Osteoblast (primary cell): ENCODE data around the gene HCFC2. TPM values are rescaled to one million over a fixed set of nuclear protein-coding genes. Genes with fewer than 3 reads are reported as not detected.

Source experiments
- DNase-seq: peaks from one replicate; pipeline ENCODE4 v3.0.0; 2011; ENCODE audit warnings: low spot score, mixed read lengths; ENCODE audit not compliant: insufficient read length; ENCODE audit errors: missing footprints
- H2AFZ ChIP-seq: 2 replicates; pipeline ENCODE4 v1.6.0; 2011; ENCODE audit warnings: mild to moderate bottlenecking, low read length
- H3K27ac ChIP-seq: 2 replicates; pipeline ENCODE4 v1.5.1; 2011; ENCODE audit warnings: mild to moderate bottlenecking, low read depth, low read length, moderate library complexity
- H3K27me3 ChIP-seq: 2 replicates; pipeline ENCODE4 v1.6.0; 2012; ENCODE audit warnings: mild to moderate bottlenecking, control low read depth, inconsistent platforms, low read length, moderate library complexity; ENCODE audit not compliant: insufficient read depth
- H3K36me3 ChIP-seq: 2 replicates; pipeline ENCODE4 v1.5.1; 2011; ENCODE audit warnings: mild to moderate bottlenecking, low read length, control low read depth, moderate library complexity; ENCODE audit not compliant: insufficient read depth
- H3K4me1 ChIP-seq: 2 replicates; pipeline ENCODE4 v1.5.1; 2011; ENCODE audit warnings: mild to moderate bottlenecking, low read length, control low read depth, moderate library complexity; ENCODE audit not compliant: insufficient read depth
- H3K4me2 ChIP-seq: 2 replicates; pipeline ENCODE4 v1.6.0; 2011; ENCODE audit warnings: mild to moderate bottlenecking, low read length; ENCODE audit not compliant: insufficient read depth
- H3K4me3 ChIP-seq: fragments of 200-600 bp; sonication (generic); 3 replicates; pipeline ENCODE4 v1.5.1; 2012; ENCODE audit warnings: mild to moderate bottlenecking, low read length, inconsistent platforms; ENCODE audit not compliant: insufficient read depth
- H3K79me2 ChIP-seq: 2 replicates; pipeline ENCODE4 v1.6.0; 2012; ENCODE audit warnings: mild to moderate bottlenecking, low read length, control low read depth, inconsistent platforms; ENCODE audit not compliant: insufficient read depth
- H3K9me3 ChIP-seq: 2 replicates; pipeline ENCODE4 v1.5.1; 2011; ENCODE audit warnings: low read depth, low read length, control low read depth
- H4K20me1 ChIP-seq: 2 replicates; pipeline ENCODE4 v1.6.0; 2012; ENCODE audit warnings: mild to moderate bottlenecking, low read length, control low read depth; ENCODE audit not compliant: insufficient read depth
- total RNA-seq: library from RNA; depleted of rRNA; stranded (reverse); fragments of >200 nt; gene quantifications from 2 replicates; pipeline ENCODE4 v1.2.3, GENCODE V29; 2012
- TF ChIP-seq, protein P1 (sequence below): IDR thresholded peaks from 2 replicates; pipeline ENCODE4 v1.5.1; 2011; ENCODE audit warnings: mild to moderate bottlenecking, low read depth, low read length, moderate library complexity; ENCODE audit errors: extremely low read depth

HCFC2 gene
- total RNA-seq, 1 donor = 25.7 TPM

GRCh38 chr12:104130760-104131159 lies 66.4 kb downstream of the HCFC2 start:
- Histone ChIP-seq H4K20me1 (no peaks in the 10 kb centered on the region), H3K79me2 (peaks cover 60% of the 10 kb centered on the region), H2AFZ (no peak overlapping the region), H3K27ac (no peak overlapping the region), H3K4me2 (no peak overlapping the region), H3K27me3 (no peaks in the 10 kb centered on the region), H3K9me3 (no peaks in the 10 kb centered on the region), H3K4me3 (no peak overlapping the region), H3K4me1 (peaks cover 23% of the 10 kb centered on the region), H3K36me3 (peaks cover 75% of the 10 kb centered on the region)
- no peak for DNase-seq
- TF ChIP-seq, protein P1, sequence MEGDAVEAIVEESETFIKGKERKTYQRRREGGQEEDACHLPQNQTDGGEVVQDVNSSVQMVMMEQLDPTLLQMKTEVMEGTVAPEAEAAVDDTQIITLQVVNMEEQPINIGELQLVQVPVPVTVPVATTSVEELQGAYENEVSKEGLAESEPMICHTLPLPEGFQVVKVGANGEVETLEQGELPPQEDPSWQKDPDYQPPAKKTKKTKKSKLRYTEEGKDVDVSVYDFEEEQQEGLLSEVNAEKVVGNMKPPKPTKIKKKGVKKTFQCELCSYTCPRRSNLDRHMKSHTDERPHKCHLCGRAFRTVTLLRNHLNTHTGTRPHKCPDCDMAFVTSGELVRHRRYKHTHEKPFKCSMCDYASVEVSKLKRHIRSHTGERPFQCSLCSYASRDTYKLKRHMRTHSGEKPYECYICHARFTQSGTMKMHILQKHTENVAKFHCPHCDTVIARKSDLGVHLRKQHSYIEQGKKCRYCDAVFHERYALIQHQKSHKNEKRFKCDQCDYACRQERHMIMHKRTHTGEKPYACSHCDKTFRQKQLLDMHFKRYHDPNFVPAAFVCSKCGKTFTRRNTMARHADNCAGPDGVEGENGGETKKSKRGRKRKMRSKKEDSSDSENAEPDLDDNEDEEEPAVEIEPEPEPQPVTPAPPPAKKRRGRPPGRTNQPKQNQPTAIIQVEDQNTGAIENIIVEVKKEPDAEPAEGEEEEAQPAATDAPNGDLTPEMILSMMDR = no peak

GRCh38 chr12:104131609-104132008 lies 67.3 kb downstream of the HCFC2 start:
- H2AFZ ChIP-seq = no peak overlapping the region
- H3K4me2 ChIP-seq = no peak overlapping the region
- H4K20me1 ChIP-seq = no peaks in the 10 kb centered on the region
- TF ChIP-seq, protein P1 = no peak
- no peaks in the 10 kb centered on the region for H3K27me3 ChIP-seq
- peaks cover 67% of the 10 kb centered on the region for H3K36me3 ChIP-seq
- H3K4me3 ChIP-seq = no peak overlapping the region
- no peak overlapping the region for H3K27ac ChIP-seq
- peaks cover 32% of the 10 kb centered on the region for H3K4me1 ChIP-seq
- DNase-seq = no peak
- H3K9me3 ChIP-seq = no peaks in the 10 kb centered on the region
- H3K79me2 ChIP-seq = peaks cover 68% of the 10 kb centered on the region

DNA sequence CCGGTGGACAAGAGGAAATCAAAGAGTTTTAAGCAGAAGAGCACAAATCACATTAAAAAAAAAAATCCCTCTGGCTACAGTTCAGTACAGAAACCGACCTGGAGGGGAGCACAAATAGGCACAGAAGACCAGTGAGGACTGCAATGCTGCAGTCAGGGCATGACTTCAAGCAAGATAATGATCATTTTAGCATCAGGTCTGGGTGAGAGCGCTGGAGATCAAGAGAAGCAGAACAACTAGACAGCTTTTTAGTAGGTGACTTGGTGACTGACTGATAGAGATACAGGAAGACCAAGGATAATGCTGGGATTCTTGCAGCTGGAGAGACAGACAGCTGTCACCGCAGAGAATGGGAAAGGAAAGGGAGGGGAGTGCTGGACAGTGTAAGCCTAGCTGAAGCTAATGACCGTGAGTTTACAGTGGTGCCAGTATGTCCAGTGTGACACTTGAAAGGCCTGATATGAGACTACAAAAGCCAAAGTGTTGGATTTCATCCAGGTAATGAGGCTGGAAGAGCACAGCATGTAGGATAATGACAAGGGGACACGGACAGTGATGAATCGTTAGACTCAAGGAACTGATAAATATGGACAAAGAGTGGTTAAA lies 68.1 kb downstream of the HCFC2 start:
- H3K4me3 ChIP-seq = no peak overlapping the region
- H3K79me2 ChIP-seq = peaks cover 76% of the 10 kb centered on the region
- H3K36me3 ChIP-seq = peaks cover 59% of the 10 kb centered on the region
- peaks cover 2% of the 10 kb centered on the region for H4K20me1 ChIP-seq
- H3K9me3 ChIP-seq = no peaks in the 10 kb centered on the region
- H3K27me3 ChIP-seq = no peaks in the 10 kb centered on the region
- TF ChIP-seq, protein P1 = no peak
- H3K27ac ChIP-seq = no peak overlapping the region
- H3K4me2 ChIP-seq = no peak overlapping the region
- DNase-seq = no peak
- H2AFZ ChIP-seq = no peak overlapping the region
- peaks cover 34% of the 10 kb centered on the region for H3K4me1 ChIP-seq

GRCh38 chr12:104133321-104133720 lies 69.0 kb downstream of the HCFC2 start:
- no peak overlapping the region for H3K4me2 ChIP-seq
- H3K79me2 ChIP-seq = peaks cover 76% of the 10 kb centered on the region
- H3K4me3 ChIP-seq = no peak overlapping the region

More at GRCh38 chr12:104133321-104133720, 69.0 kb downstream of the HCFC2 start:
- no peaks in the 10 kb centered on the region for H3K9me3 ChIP-seq
- no peak overlapping the region for H3K27ac ChIP-seq
- DNase-seq = no peak
- H4K20me1 ChIP-seq = peaks cover 2% of the 10 kb centered on the region
- H3K27me3 ChIP-seq = no peaks in the 10 kb centered on the region
- H2AFZ ChIP-seq = no peak overlapping the region
- TF ChIP-seq, protein P1 = no peak
- peaks cover 51% of the 10 kb centered on the region for H3K36me3 ChIP-seq
- peaks cover 35% of the 10 kb centered on the region for H3K4me1 ChIP-seq
